GM06990 (cell line): ENCODE data around the gene CNTNAP2.

Experiments
- DNase-seq: peaks from one replicate; pipeline ENCODE4 v3.0.0-alpha.2; 2011; ENCODE audit not compliant: insufficient read length; ENCODE audit errors: extremely low read depth
- H3K27me3 ChIP-seq: replicated peaks from 2 replicates; pipeline ENCODE4 v1.6.0; 2011; ENCODE audit warnings: low read length; ENCODE audit not compliant: control insufficient read depth, insufficient read depth
- H3K36me3 ChIP-seq: 2 replicates; pipeline ENCODE4 v1.5.1; 2011; ENCODE audit warnings: low read length; ENCODE audit not compliant: control insufficient read depth, insufficient read depth
- H3K4me3 ChIP-seq: replicated peaks from 2 replicates; pipeline ENCODE4 v1.5.1; 2011; ENCODE audit warnings: low read depth, mild to moderate bottlenecking, control low read depth, low read length
- CTCF ChIP-seq: IDR thresholded peaks from 2 replicates; pipeline ENCODE4 v1.5.1; 2011; ENCODE audit warnings: low read length, control low read depth, mild to moderate bottlenecking, inconsistent platforms; ENCODE audit not compliant: insufficient read depth, poor library complexity, severe bottlenecking

The CNTNAP2 gene

GRCh38 chr7:147146169-147146568, 1029.6 kb downstream of the CNTNAP2 start:
- no peak for DNase-seq
- no peak for TF ChIP-seq CTCF
- no peaks in the 10 kb centered on the region for H3K27me3 ChIP-seq
- H3K4me3 ChIP-seq = no peak overlapping the region
- H3K36me3 ChIP-seq = no peaks in the 10 kb centered on the region

GRCh38 chr7:147151661-147152060, 1035.1 kb downstream of the CNTNAP2 start:
- H3K4me3 ChIP-seq = no peak overlapping the region
- H3K36me3 ChIP-seq = no peaks in the 10 kb centered on the region
- no peaks in the 10 kb centered on the region for H3K27me3 ChIP-seq
- DNase-seq = no peak
- TF ChIP-seq CTCF = no peak

- H3K36me3 ChIP-seq = no peaks in the 10 kb centered on the region
- TF ChIP-seq CTCF = no peak
- DNase-seq = no peak
- no peaks in the 10 kb centered on the region for H3K27me3 ChIP-seq
- no peak overlapping the region for H3K4me3 ChIP-seq
Observed at GRCh38 chr7:147153571-147153970, 1037.0 kb downstream of the CNTNAP2 start.

- no peak for TF ChIP-seq CTCF
- DNase-seq = no peak
- no peak overlapping the region for H3K4me3 ChIP-seq
- no peaks in the 10 kb centered on the region for H3K36me3 ChIP-seq
- H3K27me3 ChIP-seq = no peaks in the 10 kb centered on the region
Observed at GRCh38 chr7:147161405-147161804, 1044.8 kb downstream of the CNTNAP2 start.

- H3K36me3 ChIP-seq = no peaks in the 10 kb centered on the region
- no peak overlapping the region for H3K4me3 ChIP-seq
- DNase-seq = no peak
- TF ChIP-seq CTCF = no peak
- H3K27me3 ChIP-seq = no peaks in the 10 kb centered on the region
Observed at GRCh38 chr7:147170341-147171012, 1053.9 kb downstream of the CNTNAP2 start.

- TF ChIP-seq CTCF = no peak
- H3K36me3 ChIP-seq = no peaks in the 10 kb centered on the region
- no peak for DNase-seq
- no peaks in the 10 kb centered on the region for H3K27me3 ChIP-seq
- no peak overlapping the region for H3K4me3 ChIP-seq
Observed at GRCh38 chr7:147171013-147171391, 1054.4 kb downstream of the CNTNAP2 start.
